Middle frontal gyrus (tissue), 1 donor: ENCODE data around the gene BCKDHB.

Experiments used
- DNase-seq: peaks from one replicate; pipeline ENCODE4 v3.0.0-alpha.2; 2015; ENCODE audit warnings: low spot score; ENCODE audit errors: extremely low spot score

The BCKDHB gene

DNA sequence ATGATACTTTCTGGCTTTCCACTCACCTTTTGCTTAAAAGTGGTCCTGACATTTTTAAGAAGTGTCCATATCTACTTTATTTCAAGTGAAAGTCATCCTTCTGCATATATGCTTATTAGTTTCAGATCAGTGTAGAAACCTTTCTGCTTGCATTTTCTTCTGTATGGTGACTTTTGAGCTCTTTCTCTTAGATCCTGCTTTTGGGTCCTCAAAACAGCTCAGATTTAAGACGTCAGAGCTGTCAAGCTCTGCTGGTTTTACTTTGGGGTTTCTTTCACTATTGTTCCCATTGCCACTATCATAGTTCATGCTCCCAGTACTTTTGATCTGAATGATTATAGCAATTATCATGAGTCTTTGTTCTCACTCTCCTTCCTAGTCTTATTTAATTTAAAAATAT, 41.7 kb downstream of the BCKDHB start:
- no peak for DNase-seq

DNA sequence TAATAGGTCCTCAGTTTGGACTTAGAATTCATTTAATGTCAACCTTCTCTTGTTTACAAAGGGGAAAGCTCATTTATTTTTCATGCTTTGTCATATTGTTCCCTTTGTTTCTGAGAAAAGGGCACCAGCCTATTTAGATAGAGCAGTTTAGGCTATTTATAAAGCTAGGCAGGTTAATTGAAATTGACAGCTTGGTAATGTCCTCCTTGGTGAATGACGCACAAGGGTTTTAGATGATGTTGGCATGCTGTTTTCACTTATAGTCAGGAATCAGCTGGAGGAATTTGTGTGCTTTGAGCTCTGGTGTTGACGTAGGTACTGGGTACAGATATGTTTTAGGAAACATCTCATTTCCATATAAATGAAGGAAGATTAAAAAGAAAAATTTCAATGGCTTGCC, 45.2 kb downstream of the BCKDHB start:
- DNase-seq = no peak

- DNase-seq = no peak
Measured at GRCh38 chr6:80154160-80154559, 47.7 kb downstream of the BCKDHB start.

- DNase-seq = no peak
Measured at GRCh38 chr6:80156221-80156620, 49.8 kb downstream of the BCKDHB start.

- no peak for DNase-seq
Measured at GRCh38 chr6:80158478-80158989, 52.1 kb downstream of the BCKDHB start.

DNA sequence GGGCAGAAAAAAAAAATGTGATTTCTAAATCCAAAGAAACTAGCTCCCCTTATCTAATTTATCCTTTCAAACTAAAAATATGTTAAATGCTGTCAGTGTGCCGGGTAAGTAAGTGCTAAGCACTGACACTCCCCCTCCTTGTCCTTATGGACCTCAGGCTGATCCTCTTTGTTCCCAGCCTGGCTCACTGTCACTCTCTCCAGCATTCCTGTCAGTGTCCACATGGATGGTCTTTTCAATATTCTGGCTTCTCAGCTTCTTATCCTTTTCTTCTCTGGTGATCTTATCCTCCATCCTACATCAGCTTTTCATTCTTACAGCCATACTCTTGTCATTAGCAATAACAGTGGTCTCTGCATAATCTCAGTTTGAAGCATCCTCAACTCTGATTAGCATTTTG, 55.0 kb downstream of the BCKDHB start:
- DNase-seq = no peak

- no peak for DNase-seq
Measured at GRCh38 chr6:80163754-80164187, 57.3 kb downstream of the BCKDHB start.

- no peak for DNase-seq
Measured at GRCh38 chr6:80165143-80165542, 58.7 kb downstream of the BCKDHB start.

DNA sequence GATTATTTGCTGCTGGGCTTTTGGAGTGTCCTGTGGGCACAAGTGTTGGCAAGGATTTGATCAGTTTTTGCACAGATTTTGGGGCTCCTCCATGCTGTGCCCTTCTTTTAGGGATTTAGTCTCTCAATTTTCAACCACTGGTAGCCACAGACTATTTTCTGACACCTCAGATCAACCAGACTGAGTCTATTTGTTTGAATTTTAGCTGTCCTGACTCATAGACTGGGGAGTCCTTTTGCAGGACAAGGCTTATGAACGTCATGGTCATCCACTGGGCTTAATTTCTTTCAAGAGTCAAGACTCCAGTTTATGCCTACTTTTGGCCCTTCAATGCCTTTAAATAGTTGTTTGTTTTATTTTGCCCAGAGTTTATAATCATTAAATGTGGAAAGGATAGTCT, 59.3 kb downstream of the BCKDHB start:
- no peak for DNase-seq

DNA sequence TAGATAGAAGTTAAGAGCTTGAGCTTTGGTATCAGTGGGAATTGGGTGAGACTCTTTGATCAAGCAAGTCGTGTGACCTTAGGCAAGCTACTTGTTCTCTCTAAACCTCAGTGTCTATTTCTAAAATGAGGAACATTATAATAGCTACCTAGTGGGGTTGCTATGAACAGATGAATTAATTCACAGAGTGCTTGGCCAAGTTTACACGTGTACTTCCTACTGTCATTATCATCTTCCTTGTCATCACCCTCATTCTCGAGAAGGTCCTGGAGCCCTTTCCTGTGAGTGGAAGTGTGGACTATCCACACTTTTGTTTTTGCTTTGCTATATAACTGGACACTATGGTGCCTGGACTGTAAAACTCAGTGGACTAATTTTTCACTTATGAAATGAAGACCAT, 64.0 kb downstream of the BCKDHB start:
- no peak for DNase-seq

GRCh38 chr6:80173411-80173810, 66.9 kb downstream of the BCKDHB start:
- no peak for DNase-seq

DNA sequence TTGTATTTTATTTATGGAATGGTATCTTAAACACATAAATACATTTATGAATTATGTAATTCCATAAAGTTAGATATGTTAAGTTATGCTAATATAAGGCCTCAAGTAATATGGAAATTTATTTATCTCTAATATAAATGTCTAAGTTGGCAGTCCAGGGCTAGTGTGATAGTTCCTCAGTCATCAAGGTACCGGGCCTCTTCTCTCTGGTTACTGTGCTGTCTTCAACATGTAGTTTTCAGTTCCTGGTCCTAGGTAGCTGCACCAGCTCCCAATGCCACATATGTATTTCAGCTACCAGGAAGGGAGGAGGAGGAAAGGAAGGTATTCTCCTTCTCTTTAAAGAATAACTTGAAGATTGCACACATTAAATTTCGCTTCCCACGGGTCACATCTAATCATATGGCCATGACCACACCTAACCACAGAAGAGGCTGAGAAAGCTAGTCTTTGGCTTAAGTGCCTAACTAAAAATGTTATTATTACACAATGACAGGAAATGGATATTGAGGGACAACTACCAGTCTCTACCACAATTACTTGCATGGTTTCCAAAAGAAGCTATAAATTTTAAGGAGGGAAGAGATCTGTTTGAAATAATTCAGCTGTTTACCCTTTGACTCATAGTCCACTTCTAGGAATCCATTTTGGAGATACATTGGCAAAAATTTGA, 68.6 kb downstream of the BCKDHB start:
- no peak for DNase-seq

GRCh38 chr6:80179695-80180094, 73.2 kb downstream of the BCKDHB start:
- DNase-seq = no peak

- DNase-seq = no peak
Measured at GRCh38 chr6:80181352-80182081, 75.0 kb downstream of the BCKDHB start.

DNA sequence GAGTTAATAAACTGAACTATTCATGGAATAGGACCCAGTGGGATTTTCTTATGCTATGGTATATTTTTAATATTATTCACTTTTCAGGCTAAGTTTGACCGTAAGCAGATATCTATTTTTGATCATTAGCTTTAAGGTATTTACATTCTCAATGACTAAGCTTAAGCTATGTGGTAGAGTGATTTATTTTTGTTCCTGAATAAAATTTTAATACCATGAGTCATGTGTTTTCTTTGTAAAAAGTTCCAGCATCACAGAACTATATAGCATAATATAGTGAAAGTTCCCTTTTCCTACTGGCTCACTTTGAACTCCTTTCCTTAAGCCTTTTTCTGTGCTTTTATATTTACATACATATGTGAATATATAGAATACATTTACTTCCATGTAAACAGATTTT, 75.8 kb downstream of the BCKDHB start:
- no peak for DNase-seq

DNA sequence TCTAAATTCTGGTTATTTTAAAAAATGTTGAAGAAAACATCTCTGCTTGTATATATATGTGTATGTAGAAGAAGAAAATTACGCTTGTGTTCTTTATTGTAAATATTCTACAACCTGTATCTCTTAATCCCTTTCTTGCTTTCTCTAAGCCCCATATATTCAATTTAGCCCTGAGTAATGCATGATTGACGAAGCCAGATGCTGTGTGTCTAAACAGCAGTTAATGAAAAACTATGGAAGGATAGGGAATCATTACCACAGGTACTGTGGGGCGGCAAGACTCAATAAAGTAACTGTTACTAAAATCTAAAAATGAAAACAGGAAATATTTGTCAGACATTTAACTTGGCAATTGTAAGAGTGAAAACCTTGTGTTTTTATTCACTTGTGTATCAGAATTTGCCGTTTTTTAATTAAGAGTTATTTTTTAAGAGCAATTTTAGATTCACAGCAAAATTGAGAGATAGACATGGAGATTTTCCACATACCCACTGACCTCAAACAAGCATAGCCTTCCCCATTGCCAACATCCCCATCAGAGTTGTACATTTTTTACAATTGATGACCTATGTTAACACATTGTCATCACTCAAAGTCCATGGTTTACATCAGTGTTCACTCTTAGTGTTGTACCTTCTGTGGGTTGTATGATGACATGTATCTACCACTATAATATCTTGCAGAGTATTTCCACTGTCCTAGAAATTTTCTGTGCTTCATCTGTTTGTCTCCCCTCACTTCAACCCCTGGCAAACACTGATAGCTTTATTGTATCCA, 76.7 kb downstream of the BCKDHB start:
- DNase-seq = no peak

DNA sequence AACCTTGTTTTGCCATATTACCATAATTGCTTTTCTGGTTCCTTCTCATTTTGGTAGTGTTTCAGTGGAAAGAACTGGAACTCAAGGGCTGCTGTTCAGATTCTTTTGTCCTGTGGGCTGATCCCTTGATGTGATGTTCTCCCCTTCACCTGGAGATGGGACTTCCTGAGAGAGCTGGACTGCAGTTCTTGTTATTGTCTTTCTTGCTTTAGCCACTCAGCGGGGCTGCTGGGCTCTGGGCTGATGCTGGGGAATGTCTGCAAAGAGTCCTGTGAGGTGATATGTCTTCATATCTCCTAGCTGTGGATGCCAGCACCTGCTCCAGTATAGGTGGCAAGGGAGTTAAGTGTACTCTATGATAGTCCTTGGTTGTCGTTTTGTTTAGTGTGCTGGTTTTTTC, 79.0 kb downstream of the BCKDHB start:
- no peak for DNase-seq

DNA sequence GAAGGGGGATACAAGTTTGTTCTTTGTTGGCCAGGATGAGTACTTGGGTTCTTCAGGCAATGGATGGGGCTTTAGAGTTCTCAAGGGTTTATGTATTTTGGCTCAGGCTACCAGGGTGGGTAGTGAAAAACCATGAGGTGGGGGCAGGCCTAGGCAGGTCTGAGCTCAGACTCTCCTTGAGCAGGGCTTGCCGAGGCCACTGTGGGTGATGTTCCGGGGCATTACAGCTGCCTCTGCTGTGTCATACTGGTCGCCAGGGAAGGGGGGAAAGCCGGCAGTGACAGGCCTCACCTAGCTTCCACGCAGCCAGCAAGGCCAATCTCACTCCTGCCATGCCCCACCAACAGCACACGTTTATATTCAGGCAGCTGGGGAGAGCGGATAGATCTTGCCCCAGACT, 79.6 kb downstream of the BCKDHB start:
- no peak for DNase-seq

GRCh38 chr6:80196906-80197305, 90.4 kb downstream of the BCKDHB start:
- no peak for DNase-seq

DNA sequence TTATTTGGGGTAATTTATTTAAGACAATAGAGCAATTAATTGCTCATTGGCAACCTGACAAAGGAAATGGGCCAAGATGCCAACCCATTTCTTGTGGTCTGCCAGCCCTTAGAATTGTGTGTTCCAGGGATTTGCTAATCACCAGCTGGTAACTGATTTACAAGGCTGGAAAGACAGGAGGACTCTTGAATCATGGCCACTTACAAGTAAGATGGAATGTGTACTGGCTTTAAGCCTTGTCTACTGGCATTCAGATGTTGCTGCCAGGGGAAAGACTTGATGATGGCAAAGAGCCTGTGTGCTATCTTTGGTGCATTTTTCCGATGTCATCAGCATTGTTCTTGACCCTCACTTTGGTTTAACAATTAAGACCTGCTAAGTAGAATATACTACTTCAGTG, 91.0 kb downstream of the BCKDHB start:
- no peak for DNase-seq

DNA sequence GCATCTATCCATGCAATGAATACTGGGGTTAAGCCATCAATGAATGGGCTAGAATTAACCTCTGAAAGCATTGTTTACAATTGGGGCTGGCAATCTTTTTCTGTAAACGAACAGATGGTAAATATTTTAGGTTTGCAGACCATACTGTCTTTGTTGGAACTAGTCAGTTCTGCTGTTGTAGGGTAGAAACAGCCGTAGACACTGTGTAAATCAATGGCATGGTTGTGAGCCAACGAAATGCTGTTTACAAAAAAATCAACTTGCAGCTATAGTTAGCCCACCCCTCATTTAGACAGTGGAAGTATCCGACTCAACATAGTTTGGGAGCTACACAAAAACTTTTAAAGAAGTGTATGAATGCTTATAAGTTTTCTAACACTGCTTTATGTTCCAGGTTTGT, 91.5 kb downstream of the BCKDHB start:
- no peak for DNase-seq

DNA sequence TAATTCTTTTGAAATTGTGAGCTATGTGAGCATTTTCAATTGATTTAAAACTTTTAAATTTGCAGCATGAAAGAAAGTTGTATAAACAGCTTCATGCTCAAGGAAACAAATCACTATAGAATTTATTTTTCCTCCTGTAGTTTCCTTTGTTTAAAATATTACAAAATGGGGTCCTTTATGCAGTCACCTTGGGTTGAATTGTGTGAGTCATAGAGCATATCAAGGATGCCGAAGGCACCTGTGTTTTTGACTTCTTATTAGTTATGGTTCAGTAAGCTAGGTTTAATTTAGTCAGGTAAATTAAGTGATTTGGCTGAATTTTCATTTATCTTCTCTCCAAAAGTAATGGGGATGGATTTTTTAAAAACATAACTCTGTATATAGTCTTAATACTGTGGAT, 96.8 kb downstream of the BCKDHB start:
- no peak for DNase-seq
